Testis (tissue), 2 donors: ENCODE data around the gene L3MBTL4.

Experiments
- POLR2A ChIP-seq: fragments of 450-650 bp; IDR thresholded peaks from one replicate; pipeline ENCODE4 v1.6.1; 2017; ENCODE audit warnings: antibody characterized with exemption, mild to moderate bottlenecking, moderate library complexity
- TF ChIP-seq, protein P1 (sequence below), 3 experiments: fragments of 450-650 bp in 2 of 3; fragments of 200-600 bp in 1 of 3; sonication (generic) in 1 of 3; IDR thresholded peaks; one replicate each; pipeline ENCODE4 v1.5.1; 2016 to 2019; ENCODE audit warnings: antibody characterized with exemption in 3 of 3, mild to moderate bottlenecking in 2 of 3, moderate library complexity in 1 of 3

DNA sequence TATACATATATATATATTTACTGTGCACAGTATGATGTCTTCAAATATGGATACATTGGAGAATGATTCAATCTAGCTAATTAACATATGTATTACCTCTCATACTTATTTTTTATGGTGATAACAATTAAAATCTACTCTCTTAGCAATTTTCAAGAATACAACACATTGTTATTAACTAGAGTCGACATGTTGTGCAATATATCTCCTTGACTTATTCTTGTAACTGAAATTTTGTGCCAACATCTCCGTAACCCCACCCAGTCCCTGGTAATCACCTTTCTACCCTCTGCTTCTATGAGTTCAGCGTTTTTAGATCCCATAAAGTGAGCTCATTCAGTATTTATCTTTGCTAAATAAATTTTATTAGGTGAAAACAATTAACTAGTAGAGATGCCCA lies 303.0 kb downstream of the L3MBTL4 start:
- TF ChIP-seq, protein P1, sequence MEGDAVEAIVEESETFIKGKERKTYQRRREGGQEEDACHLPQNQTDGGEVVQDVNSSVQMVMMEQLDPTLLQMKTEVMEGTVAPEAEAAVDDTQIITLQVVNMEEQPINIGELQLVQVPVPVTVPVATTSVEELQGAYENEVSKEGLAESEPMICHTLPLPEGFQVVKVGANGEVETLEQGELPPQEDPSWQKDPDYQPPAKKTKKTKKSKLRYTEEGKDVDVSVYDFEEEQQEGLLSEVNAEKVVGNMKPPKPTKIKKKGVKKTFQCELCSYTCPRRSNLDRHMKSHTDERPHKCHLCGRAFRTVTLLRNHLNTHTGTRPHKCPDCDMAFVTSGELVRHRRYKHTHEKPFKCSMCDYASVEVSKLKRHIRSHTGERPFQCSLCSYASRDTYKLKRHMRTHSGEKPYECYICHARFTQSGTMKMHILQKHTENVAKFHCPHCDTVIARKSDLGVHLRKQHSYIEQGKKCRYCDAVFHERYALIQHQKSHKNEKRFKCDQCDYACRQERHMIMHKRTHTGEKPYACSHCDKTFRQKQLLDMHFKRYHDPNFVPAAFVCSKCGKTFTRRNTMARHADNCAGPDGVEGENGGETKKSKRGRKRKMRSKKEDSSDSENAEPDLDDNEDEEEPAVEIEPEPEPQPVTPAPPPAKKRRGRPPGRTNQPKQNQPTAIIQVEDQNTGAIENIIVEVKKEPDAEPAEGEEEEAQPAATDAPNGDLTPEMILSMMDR (IDR thresholded peaks at IDR 0.05): no peak
- no peak for TF ChIP-seq POLR2A
